Omental fat pad (tissue), 4 donors: ENCODE data around the gene FOXRED1. TPM values are rescaled to one million over a fixed set of nuclear protein-coding genes. Genes with fewer than 3 reads are reported as not detected.
"Not testable (repeated sequence)": the region's sequence is repeated elsewhere in the genome, so short reads cannot be mapped to it uniquely, and the experiment has no call there.

Experiments used
- ATAC-seq: fragments of 150-250 bp; one replicate; pipeline ENCODE4 v1.9.1; 2016; ENCODE audit warnings: mild to moderate bottlenecking, moderate library complexity; ENCODE audit not compliant: low FRiP score
- DNase-seq: peaks from one replicate; pipeline ENCODE4 v3.0.0-alpha.2; 2019; ENCODE audit warnings: low spot score
- CTCF ChIP-seq, 3 donors: fragments of 450-650 bp; IDR thresholded peaks; one replicate each; pipeline ENCODE4 v1.5.1; 2016 to 2017; ENCODE audit warnings: antibody characterized with exemption in 3 of 3, mild to moderate bottlenecking in 3 of 3, moderate library complexity in 2 of 3
- total RNA-seq, 4 donors: library from RNA; depleted of rRNA; stranded (reverse); fragments of >200 nt; gene quantifications; one replicate each; pipeline ENCODE4 v1.1.0, GENCODE V29; 2016

The FOXRED1 gene
- total RNA-seq, 4 donors from 2014 or later, result 10.2 to 27.3 (median 17.4) TPM

GRCh38 chr11:126297004-126297403, 28.1 kb downstream of the FOXRED1 start:
- DNase-seq (no peak), ATAC-seq (no peak)
- no peak for TF ChIP-seq CTCF (IDR thresholded peaks at IDR 0.05)

- ATAC-seq (peak; percentile 100), DNase-seq (peak; percentile 57)
- TF ChIP-seq CTCF (IDR thresholded peaks at IDR 0.05), result no peak
These were observed 34.9 kb downstream of the FOXRED1 start, which contains the start of gene DCPS for GRCh38 chr11:126303623-126304456. TSS of gene DCPS (plus strand) at chr11:126304060. CDS start at chr11:126304081, 21 bp downstream.

- DNase-seq (no peak), ATAC-seq (peak; percentile 11)
- no peak for TF ChIP-seq CTCF (IDR thresholded peaks at IDR 0.05)
These were observed 35.6 kb downstream of the FOXRED1 start for GRCh38 chr11:126304457-126305075.

GRCh38 chr11:126305699-126306098, 36.7 kb downstream of the FOXRED1 start:
- no peak for TF ChIP-seq CTCF (IDR thresholded peaks at IDR 0.05)
- ATAC-seq (no peak), DNase-seq (no peak)

- DNase-seq, result no peak
- no peak for TF ChIP-seq CTCF (IDR thresholded peaks at IDR 0.05)
- no peak for ATAC-seq
These were observed 38.8 kb downstream of the FOXRED1 start for GRCh38 chr11:126307706-126308105.

- no peak for TF ChIP-seq CTCF (IDR thresholded peaks at IDR 0.05)
- ATAC-seq, result no peak
- DNase-seq, result no peak
These were observed 39.3 kb downstream of the FOXRED1 start for GRCh38 chr11:126308271-126308671.

- not testable (repeated sequence) for DNase-seq
These were observed 39.8 kb downstream of the FOXRED1 start for GRCh38 chr11:126308771-126309170.

More at GRCh38 chr11:126308771-126309170, 39.8 kb downstream of the FOXRED1 start:
- ATAC-seq, result not testable (repeated sequence)
